Thyroid gland (tissue), 4 donors: Measurements from ENCODE around the gene C17orf50.

Experiments
- POLR2A ChIP-seq, 2 donors: fragments of 450-650 bp; IDR thresholded peaks; one replicate each; pipeline ENCODE4 v1.6.1; 2017; ENCODE audit warnings: antibody characterized with exemption in 2 of 2, mild to moderate bottlenecking in 2 of 2, moderate library complexity in 1 of 2
- TF ChIP-seq, protein P1 (sequence below), 6 experiments: fragments of 200-600 bp in 3 of 6; fragments of 450-650 bp in 3 of 6; sonication (generic) in 3 of 6; IDR thresholded peaks; one replicate each; pipeline ENCODE4 v1.5.1; 2016 to 2019; ENCODE audit warnings: antibody characterized with exemption in 6 of 6, mild to moderate bottlenecking in 2 of 6, inconsistent platforms in 1 of 6, moderate library complexity in 1 of 6

DNA sequence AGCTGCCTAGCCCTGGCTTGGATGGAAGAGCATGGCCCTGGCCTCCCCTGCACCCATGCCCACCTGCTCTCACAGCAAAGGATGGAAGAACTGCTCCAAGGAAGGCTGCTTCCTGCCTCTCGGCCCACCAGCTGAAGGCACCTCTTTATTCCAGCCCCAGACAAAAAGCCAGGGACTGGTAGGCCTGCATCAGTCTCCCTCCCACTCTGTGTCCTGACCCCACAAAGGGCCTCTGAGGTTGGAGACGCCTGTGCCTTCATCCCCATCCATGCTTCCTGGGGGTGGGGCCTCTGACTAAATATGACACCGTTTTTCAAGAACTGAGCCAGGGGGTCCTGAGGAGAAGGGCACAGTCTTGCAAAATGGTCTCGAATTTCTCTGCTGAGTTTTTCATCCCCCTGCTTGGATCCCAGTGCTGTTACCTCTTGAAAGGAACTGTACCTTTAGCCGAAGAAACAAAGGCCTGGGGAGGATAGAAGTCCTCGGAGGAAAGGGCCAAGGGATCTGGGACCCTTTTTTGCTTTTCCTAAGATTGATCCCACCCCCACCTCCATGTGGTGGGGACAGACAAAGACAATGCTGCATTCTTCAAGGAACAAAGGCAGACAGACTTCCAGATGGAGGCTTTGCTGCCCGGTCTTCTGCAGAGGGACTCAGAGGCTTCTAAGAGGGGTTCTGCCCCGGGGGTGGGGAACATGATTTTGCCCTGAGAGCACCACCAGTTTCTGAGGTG lies 5.2 kb downstream of the C17orf50 start:
- TF ChIP-seq POLR2A (IDR thresholded peaks at IDR 0.05), result no peak
- TF ChIP-seq, protein P1, sequence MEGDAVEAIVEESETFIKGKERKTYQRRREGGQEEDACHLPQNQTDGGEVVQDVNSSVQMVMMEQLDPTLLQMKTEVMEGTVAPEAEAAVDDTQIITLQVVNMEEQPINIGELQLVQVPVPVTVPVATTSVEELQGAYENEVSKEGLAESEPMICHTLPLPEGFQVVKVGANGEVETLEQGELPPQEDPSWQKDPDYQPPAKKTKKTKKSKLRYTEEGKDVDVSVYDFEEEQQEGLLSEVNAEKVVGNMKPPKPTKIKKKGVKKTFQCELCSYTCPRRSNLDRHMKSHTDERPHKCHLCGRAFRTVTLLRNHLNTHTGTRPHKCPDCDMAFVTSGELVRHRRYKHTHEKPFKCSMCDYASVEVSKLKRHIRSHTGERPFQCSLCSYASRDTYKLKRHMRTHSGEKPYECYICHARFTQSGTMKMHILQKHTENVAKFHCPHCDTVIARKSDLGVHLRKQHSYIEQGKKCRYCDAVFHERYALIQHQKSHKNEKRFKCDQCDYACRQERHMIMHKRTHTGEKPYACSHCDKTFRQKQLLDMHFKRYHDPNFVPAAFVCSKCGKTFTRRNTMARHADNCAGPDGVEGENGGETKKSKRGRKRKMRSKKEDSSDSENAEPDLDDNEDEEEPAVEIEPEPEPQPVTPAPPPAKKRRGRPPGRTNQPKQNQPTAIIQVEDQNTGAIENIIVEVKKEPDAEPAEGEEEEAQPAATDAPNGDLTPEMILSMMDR (IDR thresholded peaks at IDR 0.05), result no peak
